Measurements from ENCODE around the gene KIF21B.
"Not testable (repeated sequence)": the region's sequence is repeated elsewhere in the genome, so short reads cannot be mapped to it uniquely, and the experiment has no call there.

Gene KIF21B

DNA sequence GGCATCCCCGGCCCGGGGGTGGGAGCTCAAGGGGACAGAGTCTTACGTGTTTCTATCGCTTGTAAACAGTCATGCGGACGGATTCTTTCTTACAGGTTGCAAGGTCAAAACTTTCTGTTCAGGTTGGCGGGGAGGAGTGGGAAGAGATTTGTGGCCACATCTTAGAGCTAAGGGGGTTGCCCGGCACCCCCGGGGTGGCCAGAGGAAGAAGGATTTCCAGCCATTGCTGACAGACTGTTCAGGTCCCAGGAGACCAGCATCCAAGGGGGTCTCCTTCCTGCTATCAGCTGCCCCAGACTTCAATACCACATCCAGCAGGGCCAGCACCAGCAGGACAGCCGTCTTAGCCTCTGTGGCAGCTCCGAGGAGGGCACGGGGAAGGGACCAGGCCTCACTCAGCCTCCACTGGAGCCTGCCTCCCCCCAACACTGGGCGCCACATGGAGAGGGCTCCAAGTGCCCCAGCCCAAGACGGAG lies 52.0 kb downstream of the KIF21B start:
- DNase-seq (ENCODE audit: low read depth in 2 of 2): no peak

DNA sequence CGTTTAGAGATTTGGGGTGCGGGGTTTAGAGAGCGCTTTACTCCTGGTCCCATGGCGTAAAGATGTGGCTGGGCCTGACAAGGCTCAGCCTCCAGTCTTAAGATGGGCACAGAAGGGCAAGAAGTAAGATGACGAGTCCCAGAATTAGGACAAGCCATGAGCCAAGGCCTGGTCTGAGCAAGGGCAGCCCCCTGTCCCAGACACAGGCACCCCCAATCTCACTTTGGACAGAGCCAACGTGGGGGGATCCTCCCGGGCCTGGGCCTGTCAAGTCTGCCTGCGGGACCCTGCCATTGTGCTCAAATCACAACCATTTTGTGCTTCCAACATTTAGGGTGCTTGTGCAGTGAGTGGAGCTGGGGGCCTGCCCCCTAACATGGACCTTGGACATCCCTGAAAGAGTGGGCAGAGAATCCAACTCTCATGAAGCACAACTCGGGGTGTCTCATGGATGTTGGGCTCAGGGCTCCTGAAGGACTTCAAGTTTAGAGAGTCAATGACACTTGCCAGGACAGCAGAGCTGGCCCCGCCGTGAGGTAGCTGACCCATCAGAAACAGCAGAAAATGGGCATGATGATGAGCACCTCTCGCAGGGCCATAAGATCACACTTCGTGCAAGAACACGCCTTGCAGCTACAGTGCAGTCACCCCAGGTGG lies 52.6 kb downstream of the KIF21B start:
- DNase-seq (ENCODE audit: low read depth in 2 of 2): no peak

DNA sequence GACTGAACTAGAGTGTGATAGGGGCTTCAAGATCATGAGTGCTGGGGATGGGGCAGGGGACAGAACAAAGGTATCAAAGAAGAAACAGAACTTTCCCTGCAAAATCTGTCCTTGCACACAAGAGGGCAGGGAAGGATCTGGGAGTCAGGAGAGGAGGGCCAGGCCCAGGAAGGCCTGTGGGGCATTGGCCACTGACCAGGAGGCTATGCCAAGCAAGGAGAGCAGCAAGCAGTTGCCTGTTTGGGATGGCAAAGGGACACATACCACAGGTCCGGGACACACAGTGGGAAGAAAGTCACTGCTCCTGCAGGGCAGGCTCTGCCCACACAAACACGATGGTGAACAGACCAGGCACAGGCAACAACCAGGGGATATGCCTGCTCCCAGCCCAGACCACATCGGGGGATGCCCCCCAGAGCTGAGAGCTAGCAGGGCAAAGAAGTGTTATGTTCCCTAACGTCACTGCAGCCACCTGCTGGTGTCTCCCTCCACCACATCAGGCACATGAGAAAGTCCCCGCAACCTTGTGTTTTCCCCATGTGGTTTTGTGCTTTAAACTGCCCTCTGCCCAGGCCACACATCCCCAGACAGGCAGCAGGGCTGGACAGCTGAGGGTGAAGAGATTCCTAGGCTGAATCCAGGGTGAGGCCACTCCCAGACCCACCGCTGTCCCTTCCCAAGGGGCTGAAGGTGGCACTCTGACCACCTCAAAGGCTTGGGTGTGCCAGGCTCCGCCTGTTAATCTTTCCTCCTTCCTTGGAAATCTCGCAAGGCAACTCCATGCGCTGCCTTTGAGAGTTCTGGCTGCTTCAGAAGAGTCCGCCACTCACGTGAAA lies 53.6 kb downstream of the KIF21B start:
- DNase-seq (ENCODE audit: low read depth in 2 of 2): no peak

DNA sequence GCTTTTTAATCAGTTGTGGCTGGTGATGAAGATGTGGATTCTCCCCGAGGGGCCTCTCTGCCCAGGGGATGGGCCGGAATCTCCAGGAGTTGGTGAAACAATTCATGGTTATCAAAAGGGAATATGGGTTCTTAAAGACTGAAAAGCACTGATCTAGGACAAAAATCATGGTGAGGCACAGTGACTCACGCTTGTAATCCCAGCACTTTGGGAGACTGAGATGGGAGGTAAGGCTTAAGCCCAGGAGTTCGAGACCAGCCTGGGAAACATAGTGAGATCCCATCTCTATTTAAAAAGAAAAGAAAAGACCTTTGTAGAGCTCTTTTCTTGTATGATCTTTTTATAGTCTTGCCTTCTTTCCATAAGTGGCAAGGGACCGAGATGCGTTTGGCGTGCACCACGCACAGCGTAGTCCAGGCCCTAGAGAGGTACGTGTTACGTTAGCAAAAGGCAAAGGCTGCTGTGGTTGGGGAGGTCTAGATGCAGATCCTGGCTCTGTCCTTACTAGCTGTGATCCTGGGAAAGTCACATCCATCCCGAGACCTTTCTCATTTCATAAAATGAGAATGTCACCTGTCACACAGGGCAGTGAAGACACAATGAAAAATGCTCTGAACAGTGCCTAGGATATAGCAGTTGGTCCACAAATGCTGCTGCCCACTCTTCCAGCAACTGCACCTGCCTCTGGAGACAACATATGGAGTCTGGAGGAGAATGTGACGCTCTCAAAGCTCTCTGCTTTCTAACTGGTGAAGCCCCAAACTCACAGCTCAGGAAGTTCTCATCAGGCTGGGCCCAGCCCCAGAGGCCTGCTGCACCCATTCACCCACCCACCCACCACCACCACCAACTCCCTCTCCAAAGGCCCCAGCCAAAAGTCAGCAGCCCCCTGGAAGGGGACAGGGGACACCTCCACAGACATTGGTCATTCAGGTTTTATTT lies 54.8 kb downstream of the KIF21B start:
- no peak for DNase-seq (ENCODE audit: low read depth in 2 of 2)

DNA sequence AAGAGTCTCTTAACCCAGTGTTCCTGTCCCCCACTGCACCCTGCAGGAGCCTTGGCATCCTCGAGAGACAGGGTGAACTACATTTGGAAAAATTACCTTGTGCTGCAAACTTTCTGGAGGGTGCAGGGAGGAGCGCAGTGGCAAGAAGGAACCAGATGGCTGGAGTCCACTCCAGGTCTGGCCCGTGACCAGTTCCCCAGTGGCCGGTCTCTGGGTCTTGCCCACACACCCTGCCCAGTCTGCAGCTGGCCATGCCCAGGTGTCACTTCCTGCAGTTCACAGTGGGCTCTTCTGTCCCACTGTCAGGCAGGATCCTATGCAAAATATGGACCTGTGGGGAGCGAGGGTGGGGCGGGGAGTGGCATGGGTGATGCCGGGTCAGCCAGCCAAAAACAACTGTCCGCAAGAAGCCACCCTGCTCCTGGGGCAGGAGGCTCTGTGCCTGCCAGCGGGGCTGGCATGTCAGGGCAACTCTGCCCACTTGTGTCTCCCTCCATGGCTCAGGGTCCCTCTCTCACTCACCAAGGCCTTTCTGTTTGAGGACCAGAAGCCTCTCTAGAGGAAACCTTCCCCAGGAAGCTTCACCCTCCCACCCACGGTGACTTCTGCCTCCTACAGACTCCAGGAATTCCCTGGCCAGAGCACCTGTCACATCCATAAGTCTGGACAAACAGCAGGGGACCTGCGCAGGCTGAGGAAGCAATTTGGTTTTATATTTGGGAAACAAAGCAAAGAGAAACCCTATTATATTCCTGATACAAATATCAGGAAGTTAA lies 55.6 kb downstream of the KIF21B start:
- no peak for DNase-seq (ENCODE audit: low read depth in 2 of 2)

DNA sequence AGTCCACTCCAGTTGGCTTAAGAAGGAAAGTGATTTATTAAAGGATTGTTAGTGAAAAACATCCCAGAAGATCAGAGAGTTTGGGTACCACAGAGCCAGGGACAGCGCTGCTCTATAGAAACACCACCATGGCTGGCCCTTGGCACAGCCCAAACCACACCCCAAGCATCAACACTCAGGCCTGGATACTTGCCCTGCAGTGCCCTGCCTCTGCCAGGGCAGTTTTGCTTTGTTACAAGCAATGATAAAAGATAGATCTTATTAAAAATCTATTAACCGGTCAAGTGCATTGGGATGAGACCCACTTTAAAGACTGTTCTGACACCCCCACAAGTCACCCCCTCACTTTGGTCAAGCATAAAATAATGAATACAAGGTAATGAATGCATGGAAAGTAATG lies 56.6 kb downstream of the KIF21B start:
- DNase-seq (ENCODE audit: low read depth in 2 of 2): no peak

DNA sequence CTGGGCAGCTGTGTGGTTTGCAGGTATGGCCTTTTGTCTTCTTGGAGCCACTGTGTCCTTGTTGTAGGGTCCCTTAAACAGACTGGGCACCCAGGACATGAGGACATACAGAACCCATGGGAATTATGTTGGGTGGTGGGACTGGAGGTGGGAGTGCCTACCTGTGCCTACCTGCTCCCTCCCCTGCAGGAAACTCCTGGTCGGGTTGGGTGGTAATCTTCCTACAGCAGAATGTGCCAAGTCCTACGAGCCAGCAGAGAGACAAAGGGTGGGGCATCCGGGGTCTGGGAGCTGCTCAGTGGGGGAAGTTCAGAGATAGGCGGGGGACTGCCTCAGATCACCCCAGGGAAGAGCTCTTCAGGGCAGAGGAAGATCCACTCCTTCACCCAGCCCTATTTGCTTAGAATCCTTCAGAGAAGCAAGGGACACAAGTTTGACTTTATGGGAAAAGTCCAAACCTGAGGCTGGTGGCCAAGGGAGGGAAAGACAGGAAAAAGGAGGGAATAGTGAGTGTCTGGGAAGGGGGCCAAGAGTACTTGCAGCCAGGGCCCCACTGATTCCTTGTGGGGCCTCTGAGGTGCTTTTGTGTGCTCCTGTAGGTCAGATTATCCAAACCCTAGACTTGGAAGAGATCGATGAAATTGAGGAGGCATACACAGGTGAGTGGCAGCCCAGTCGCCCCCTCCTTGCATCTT lies 58.3 kb downstream of the KIF21B start:
- DNase-seq (ENCODE audit: low read depth in 2 of 2): no peak

DNA sequence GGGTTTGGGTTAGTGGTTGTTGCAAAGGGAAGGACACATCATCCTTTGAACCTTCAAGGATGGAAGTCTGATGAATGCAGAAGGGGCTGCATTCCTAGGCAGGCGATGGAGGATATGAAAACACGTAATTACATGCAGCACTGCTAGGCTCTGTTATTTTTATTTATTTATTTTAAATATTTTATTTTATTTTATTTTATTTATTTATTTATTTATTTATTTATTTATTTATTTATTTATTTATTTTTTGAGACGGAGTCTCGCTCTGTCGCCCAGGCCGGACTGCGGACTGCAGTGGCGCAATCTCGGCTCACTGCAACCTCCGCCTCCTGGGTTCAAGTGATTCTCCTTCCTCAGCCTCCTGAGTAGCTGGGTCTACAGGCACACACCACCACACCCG lies 59.6 kb downstream of the KIF21B start:
- not testable (repeated sequence) for DNase-seq (ENCODE audit: low read depth in 2 of 2)

DNA sequence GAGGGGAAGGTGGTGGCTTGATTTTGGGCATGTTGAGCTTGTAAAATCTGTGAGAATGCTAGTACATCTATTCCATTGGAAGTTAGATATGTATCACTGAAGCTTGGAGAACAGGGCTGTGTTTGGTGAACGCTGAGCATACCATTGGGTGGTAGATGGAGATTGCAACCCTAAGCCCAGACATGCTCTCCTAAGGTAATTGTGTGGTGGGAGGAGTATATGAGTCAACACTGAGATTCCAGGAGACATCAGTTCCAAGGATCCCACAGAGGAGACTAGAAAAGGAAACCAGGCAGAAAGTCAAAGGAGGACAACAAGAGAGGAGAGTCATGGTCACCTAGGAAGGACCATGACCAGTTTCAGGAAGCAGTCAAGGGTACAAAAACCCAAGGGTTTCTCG lies 60.4 kb downstream of the KIF21B start:
- no peak for DNase-seq (ENCODE audit: low read depth in 2 of 2)

DNA sequence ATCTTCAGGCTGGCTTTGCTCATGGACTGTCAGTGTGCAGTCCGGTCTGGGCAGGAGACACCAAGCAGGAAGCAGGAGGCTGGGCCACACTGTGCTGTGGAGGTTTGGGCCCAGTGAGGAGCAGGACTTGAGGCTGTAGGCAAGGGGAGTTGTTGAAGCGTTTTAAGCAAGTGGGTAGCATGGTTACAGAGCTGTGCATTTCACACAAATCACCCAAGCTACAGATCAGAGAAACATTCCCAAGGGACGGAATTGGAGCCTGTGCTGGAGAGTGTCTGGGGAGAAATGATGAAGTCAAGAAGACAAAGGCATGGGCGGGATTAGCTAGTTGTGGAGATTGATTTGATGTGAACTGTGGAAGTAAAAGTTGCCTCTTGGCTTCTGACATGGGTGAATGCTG lies 60.9 kb downstream of the KIF21B start:
- DNase-seq (ENCODE audit: low read depth in 2 of 2): no peak

DNA sequence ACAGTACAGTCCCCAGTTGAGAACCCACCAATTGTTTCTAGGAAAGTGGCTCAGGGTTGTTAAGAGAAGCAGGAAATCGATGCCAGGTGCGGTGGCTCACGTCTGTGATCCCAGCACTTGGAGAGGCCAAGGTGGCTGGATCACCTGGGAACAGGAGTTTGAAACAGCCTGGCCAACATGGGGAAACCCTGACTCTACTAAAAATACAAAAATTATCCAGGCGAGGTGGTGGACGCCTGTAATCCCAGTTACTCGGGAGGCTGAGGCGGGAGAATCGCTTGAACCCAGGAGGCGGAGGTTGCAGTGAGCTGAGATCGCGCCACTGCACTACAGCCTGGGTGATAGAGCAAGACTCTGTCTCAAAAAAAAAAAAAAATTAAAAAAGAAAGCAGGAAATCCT lies 61.4 kb downstream of the KIF21B start:
- not testable (repeated sequence) for DNase-seq (ENCODE audit: low read depth in 2 of 2)

DNA sequence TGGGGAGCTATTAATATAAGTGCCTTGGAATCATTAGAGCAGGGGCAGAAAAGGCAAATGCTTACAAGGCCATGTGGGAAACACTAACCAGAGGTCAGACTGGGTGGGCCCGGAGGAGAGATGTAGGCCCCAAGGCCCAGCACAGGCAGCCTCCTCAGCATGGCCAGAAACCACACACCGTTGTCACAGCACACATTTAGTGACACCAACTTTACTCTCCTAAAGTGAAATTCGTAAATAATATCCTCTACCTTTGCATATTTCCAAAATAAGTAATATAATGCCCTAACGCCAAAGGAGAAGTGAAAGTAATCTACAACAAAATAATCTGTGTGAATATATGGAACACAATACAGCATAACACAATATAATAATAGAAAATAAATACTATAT lies 62.6 kb downstream of the KIF21B start:
- no peak for DNase-seq (ENCODE audit: low read depth in 2 of 2)

DNA sequence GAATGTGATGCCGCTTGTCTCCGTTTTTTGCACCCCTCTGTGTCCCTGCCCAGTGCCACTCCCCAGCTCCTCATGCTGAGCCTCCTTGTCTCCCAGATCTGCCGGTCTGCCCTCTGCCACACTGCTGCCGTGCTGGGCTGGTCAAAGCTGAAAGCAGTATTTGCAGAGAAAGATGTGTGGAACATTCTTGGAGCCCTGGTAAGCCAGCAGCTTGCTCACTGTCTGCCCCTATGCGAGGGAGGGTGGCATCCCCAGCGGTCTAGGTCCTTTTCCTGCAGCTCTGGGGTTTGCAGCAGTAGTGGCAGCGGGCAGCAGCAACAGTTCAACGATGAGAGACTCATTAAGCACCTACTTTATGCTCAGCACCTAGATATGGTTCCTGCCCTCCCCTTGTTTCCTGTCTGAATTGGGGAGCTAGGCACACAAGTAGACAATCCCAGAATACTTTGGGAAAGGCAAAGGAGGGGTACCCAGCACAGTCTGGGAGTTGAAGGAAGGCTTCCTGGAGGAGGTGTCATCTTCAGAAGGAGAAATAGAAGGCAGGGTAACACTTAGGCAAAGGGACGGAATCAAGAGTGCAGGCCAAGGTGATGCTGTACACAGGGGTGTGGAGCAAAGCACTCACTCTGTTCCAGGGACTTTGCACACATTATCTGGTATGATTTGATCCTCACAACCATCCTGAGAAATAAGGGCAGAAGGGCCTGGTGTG lies 63.1 kb downstream of the KIF21B start:
- no peak for DNase-seq (ENCODE audit: low read depth in 2 of 2)

DNA sequence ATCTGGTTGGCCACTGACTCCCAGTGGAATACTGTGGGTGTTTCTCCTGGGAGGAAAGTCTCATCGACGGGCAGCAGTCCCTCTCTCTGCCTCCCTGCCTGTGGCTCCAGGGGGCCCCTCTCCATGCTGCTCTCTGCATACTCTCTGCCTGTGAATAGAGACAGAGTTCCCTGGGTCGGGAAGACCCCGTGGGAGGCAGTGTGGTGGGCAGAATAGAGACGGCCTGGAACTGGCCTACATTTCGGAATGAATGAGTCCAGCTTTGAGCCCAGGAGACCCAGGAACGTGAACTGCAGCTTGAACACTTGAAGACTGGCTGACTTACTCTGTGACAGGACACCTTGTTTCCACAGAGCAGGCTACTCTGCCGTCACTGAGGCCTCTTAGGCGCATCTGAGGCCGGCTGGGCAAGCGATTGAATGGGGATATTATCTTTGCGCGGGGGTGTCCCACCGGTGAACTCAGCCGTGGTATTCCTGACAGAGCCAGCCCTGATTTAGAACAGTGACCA lies 64.0 kb downstream of the KIF21B start:
- no peak for DNase-seq (ENCODE audit: low read depth in 2 of 2)

DNA sequence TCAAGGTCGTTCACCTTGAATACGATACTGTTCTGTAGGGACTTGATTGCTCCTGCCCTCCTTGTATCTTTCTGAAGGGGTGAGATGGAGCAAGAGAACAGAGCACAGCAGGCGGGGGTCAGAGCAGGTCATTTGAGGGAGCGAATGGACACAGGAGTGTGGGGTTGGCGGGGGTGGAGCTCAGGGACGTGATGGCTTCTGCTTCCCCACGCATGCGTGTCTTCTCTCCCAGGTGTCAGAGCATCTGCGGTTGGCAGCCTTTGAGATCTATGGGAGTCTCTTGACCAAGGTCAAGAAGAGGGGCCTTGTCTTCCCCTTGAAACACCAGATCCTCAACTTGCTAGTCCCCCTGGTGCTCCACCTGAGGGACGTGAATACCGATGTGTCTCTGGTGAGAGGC lies 64.9 kb downstream of the KIF21B start:
- DNase-seq (ENCODE audit: low read depth in 2 of 2): no peak

DNA sequence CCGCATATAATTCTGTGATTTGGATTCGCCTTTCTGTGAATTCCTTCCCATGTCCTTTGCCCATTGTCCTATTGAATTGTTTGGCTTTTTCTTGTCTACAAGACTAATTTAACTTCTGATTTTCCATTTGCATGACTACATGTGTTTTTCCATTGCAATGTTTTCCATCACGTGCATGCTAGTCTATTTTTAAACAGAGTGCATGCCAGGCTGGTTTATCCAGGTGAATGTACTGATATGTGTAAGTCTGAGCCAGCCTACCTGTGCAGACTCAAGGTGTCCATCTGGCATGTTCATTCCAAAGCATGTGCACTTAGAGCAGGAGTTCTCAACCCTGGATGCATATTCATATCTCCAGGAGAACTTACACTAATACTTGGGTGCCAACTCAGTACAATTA lies 69.1 kb downstream of the KIF21B start:
- no peak for DNase-seq (ENCODE audit: low read depth in 2 of 2)

DNA sequence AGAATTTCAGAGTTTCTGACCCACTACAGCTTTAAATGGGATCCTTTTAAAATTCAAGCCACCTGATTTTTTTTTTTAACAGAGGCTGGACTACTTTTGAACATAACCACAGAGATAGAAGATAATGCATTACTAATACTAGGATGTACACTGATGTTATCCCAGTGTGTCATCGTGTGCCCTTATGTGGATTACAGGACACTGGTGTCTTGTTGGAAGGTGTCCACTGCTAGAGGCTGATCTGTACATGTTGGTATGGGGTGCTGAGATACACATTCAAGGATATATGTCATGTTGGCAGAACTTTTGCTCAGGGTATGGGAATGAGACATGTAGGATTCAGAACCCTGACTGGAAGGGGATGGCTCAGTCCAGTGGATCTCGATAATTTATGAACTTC lies 72.5 kb downstream of the KIF21B start:
- no peak for DNase-seq (ENCODE audit: low read depth in 2 of 2)

DNA sequence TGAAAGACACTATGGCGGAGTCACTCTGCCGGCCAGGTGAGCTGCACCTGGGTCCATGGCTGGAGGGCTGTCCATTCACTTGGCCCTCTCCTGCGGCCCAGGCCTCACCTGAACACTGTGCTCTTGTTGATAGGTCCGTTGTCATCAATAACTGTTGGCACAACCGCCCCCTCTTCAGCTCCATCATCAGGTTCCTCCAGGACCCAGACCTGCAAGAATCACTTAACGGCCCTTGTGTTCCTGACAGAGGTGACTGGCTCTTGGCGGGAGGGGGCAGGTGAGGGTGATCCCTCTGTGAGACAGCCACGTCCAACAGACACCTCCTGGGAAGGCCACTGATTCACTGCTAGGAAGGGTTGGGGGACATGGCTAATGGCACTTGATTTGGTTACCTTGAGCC lies 73.9 kb downstream of the KIF21B start:
- no peak for DNase-seq (ENCODE audit: low read depth in 2 of 2)

DNA sequence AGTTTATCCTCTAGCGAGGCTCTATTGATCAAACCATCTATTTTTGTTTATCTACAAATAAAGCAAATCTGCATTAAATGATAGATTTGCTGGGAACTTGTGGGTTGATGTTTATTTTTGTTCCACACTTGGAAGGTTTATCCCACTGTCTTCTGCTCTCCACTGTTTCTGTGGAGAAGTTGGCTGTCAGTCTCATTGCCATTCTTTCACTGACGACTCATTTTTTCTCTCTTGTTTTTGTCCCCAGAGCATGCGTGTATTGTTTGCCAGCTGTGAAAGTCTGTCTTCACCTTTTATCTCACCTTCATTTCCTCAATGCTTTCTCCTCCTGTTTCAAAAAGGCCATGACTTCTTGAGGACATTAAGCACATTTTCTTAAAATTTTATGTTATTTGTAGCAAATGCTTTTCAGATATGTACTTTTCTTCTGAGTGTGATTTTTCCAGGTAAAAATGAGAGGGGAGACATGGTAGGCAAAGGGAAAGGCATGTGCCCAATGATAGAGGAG lies 76.4 kb downstream of the KIF21B start:
- DNase-seq (ENCODE audit: low read depth in 2 of 2): no peak

DNA sequence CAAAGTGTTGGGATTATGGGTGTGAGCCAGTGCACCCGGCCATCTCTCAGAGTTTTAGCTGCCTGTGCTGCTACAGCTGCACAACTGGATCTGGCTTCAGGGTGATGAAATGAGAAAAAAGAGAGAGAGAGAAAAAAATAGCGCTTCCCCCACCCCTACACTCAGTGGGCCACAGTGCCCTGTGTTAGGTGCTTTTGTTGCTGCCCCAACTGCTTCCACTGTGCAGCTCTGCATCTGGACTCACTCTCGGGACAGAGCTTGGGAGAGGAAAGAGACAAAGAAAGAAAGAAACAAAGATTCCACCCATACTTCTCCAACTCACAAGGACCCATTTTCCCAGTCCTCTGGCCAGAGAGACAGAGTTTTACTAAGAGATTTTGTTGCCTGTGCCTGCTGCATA lies 78.4 kb downstream of the KIF21B start:
- no peak for DNase-seq (ENCODE audit: low read depth in 2 of 2)

Measured in stimulated activated CD4-positive, alpha-beta T cell treated with anti-CD3 and anti-CD28 coated beads, Interleukin-12 subunit alpha, Interleukin-12 subunit beta, amount 100 ng/mL, for 24 hours (primary cell).